Measurements from ENCODE around the gene LSG1.

LSG1 gene

DNA sequence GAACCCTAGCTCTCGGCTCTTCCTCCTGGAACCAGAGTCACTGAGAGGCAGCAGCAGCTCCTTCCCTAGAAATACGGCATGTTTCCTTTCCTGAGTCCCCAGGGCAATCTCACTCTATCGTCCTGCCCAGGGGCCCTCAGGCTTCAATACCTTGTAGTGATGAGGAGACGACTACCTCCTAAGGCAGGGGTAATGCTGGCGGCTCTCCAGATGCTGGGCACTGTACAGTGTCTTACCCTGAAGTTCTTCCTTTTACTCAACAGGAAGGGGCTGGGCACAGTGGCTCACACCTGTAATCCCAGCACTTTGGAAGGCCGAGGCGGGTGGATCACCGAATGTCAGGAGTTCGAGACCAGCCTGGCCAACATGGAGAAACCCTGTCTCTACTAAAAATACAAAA, 52.2 kb downstream of the LSG1 start:
- no peak overlapping the region for H3K4me3 ChIP-seq (ENCODE audit: low read length)
- no peaks in the 10 kb centered on the region for H3K9me3 ChIP-seq (ENCODE audit: control insufficient read depth, low read length)
- H3K27me3 ChIP-seq (ENCODE audit: control insufficient read depth, insufficient read depth, low read length), result no peaks in the 10 kb centered on the region
- no peaks in the 10 kb centered on the region for H3K36me3 ChIP-seq (ENCODE audit: control insufficient read depth, insufficient read depth, low read length)
- no peaks in the 10 kb centered on the region for H3K4me1 ChIP-seq (ENCODE audit: control insufficient read depth, insufficient read depth, low read length)
- no peak overlapping the region for H3K9ac ChIP-seq (ENCODE audit: low read length)

GRCh38 chr3:194618858-194619608, 53.0 kb downstream of the LSG1 start:
- H3K9me3 ChIP-seq (ENCODE audit: control insufficient read depth, low read length), result no peaks in the 10 kb centered on the region
- no peaks in the 10 kb centered on the region for H3K36me3 ChIP-seq (ENCODE audit: control insufficient read depth, insufficient read depth, low read length)
- H3K27me3 ChIP-seq (ENCODE audit: control insufficient read depth, insufficient read depth, low read length), result no peaks in the 10 kb centered on the region
- H3K4me3 ChIP-seq (ENCODE audit: low read length), result no peak overlapping the region
- H3K9ac ChIP-seq (ENCODE audit: low read length), result no peak overlapping the region
- H3K4me1 ChIP-seq (ENCODE audit: control insufficient read depth, insufficient read depth, low read length), result no peaks in the 10 kb centered on the region

GRCh38 chr3:194617827-194618226, 54.2 kb downstream of the LSG1 start:
- Histone ChIP-seq H3K36me3 (ENCODE audit: control insufficient read depth, insufficient read depth, low read length) (no peaks in the 10 kb centered on the region), H3K4me1 (ENCODE audit: control insufficient read depth, insufficient read depth, low read length) (no peaks in the 10 kb centered on the region), H3K27me3 (ENCODE audit: control insufficient read depth, insufficient read depth, low read length) (no peaks in the 10 kb centered on the region), H3K9me3 (ENCODE audit: control insufficient read depth, low read length) (no peaks in the 10 kb centered on the region), H3K9ac (ENCODE audit: low read length) (no peak overlapping the region), H3K4me3 (ENCODE audit: low read length) (no peak overlapping the region)

GRCh38 chr3:194617143-194617671, 54.8 kb downstream of the LSG1 start:
- no peak overlapping the region for H3K4me3 ChIP-seq (ENCODE audit: low read length)
- H3K36me3 ChIP-seq (ENCODE audit: control insufficient read depth, insufficient read depth, low read length), result no peaks in the 10 kb centered on the region
- no peaks in the 10 kb centered on the region for H3K9me3 ChIP-seq (ENCODE audit: control insufficient read depth, low read length)
- H3K27me3 ChIP-seq (ENCODE audit: control insufficient read depth, insufficient read depth, low read length), result no peaks in the 10 kb centered on the region
- H3K9ac ChIP-seq (ENCODE audit: low read length), result no peak overlapping the region
- H3K4me1 ChIP-seq (ENCODE audit: control insufficient read depth, insufficient read depth, low read length), result no peaks in the 10 kb centered on the region

DNA sequence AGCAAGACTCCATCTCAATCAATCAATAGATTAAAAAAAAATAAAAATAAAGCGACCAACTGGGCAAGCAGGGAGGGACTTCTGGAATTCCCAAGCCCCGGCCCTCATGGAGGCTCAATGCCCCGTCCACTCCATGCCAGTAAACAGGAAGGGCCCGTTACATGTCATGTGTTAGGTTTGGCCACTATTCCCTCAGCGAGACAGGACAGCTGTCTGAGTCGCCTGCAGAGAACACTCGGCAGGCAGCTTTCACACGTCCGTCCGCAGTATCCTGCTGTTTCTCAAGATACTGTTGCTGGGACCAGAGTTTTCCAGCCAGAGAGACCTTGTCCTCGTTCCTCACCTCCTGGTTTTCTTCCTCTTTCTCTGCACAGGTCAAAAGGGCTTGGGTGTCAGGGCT, 56.8 kb downstream of the LSG1 start:
- Histone ChIP-seq H3K27me3 (ENCODE audit: control insufficient read depth, insufficient read depth, low read length) (no peaks in the 10 kb centered on the region), H3K9me3 (ENCODE audit: control insufficient read depth, low read length) (no peaks in the 10 kb centered on the region), H3K4me3 (ENCODE audit: low read length) (no peak overlapping the region), H3K36me3 (ENCODE audit: control insufficient read depth, insufficient read depth, low read length) (no peaks in the 10 kb centered on the region), H3K4me1 (ENCODE audit: control insufficient read depth, insufficient read depth, low read length) (no peaks in the 10 kb centered on the region), H3K9ac (ENCODE audit: low read length) (no peak overlapping the region)

DNA sequence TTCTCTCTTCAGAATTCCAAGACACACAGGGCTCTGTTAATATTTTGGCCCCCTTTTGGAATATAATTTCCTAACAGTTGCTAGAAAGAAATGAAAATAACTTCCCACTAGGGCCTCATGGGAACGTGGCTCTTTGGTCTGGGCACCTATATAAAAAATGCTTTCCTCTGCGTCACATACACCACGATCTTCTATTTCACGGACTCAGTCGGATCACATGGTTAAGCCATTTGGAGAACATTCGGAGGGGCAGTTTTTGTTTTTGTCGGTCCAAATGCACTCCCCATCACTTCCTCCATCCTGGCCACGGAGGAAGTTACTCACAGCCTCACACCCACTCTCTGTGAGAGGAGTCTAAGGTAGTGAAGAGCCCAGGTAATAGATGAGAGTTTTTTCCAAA, 59.8 kb downstream of the LSG1 start:
- no peaks in the 10 kb centered on the region for H3K4me1 ChIP-seq (ENCODE audit: control insufficient read depth, insufficient read depth, low read length)

GRCh38 chr3:194610689-194611088, 61.3 kb downstream of the LSG1 start:
- Histone ChIP-seq H3K9ac (ENCODE audit: low read length) (no peak overlapping the region), H3K36me3 (ENCODE audit: control insufficient read depth, insufficient read depth, low read length) (no peaks in the 10 kb centered on the region), H3K9me3 (ENCODE audit: control insufficient read depth, low read length) (no peaks in the 10 kb centered on the region), H3K4me1 (ENCODE audit: control insufficient read depth, insufficient read depth, low read length) (no peaks in the 10 kb centered on the region), H3K4me3 (ENCODE audit: low read length) (no peak overlapping the region), H3K27me3 (ENCODE audit: control insufficient read depth, insufficient read depth, low read length) (no peaks in the 10 kb centered on the region)

More for the DNA sequence above, 59.8 kb downstream of the LSG1 start:
- H3K9me3 ChIP-seq (ENCODE audit: control insufficient read depth, low read length), result no peaks in the 10 kb centered on the region
- H3K27me3 ChIP-seq (ENCODE audit: control insufficient read depth, insufficient read depth, low read length), result no peaks in the 10 kb centered on the region
- H3K36me3 ChIP-seq (ENCODE audit: control insufficient read depth, insufficient read depth, low read length), result no peaks in the 10 kb centered on the region
- H3K4me3 ChIP-seq (ENCODE audit: low read length), result no peak overlapping the region
- no peak overlapping the region for H3K9ac ChIP-seq (ENCODE audit: low read length)

GRCh38 chr3:194609601-194610000, 62.4 kb downstream of the LSG1 start:
- Histone ChIP-seq H3K27me3 (ENCODE audit: control insufficient read depth, insufficient read depth, low read length) (no peaks in the 10 kb centered on the region), H3K4me3 (ENCODE audit: low read length) (no peak overlapping the region), H3K4me1 (ENCODE audit: control insufficient read depth, insufficient read depth, low read length) (no peaks in the 10 kb centered on the region), H3K9ac (ENCODE audit: low read length) (no peak overlapping the region), H3K9me3 (ENCODE audit: control insufficient read depth, low read length) (no peaks in the 10 kb centered on the region), H3K36me3 (ENCODE audit: control insufficient read depth, insufficient read depth, low read length) (no peaks in the 10 kb centered on the region)

DNA sequence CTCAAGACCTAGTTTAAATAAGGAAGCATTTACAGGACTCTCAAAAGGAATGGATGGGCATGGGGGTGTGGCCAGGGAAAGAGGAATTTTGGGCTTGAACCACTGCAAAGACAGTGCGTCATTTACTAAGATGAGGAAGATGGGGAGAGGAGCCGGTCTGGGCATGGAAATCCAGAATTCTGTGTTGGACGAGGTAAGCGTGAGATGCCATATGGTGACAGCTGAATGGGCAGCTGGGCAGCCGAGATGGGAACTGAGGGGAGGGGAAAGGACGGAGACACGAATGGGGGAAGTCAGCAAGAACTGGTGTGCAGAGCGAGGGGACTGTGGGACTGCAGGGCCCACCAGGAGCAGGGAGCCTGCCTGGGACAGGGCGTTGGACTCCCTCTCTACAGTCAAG, 63.0 kb downstream of the LSG1 start:
- no peaks in the 10 kb centered on the region for H3K9me3 ChIP-seq (ENCODE audit: control insufficient read depth, low read length)
- no peak overlapping the region for H3K9ac ChIP-seq (ENCODE audit: low read length)
- no peak overlapping the region for H3K4me3 ChIP-seq (ENCODE audit: low read length)
- H3K4me1 ChIP-seq (ENCODE audit: control insufficient read depth, insufficient read depth, low read length), result no peaks in the 10 kb centered on the region
- H3K27me3 ChIP-seq (ENCODE audit: control insufficient read depth, insufficient read depth, low read length), result no peaks in the 10 kb centered on the region
- H3K36me3 ChIP-seq (ENCODE audit: control insufficient read depth, insufficient read depth, low read length), result no peaks in the 10 kb centered on the region

GRCh38 chr3:194607592-194608389, 64.2 kb downstream of the LSG1 start:
- Histone ChIP-seq H3K27me3 (ENCODE audit: control insufficient read depth, insufficient read depth, low read length) (no peaks in the 10 kb centered on the region), H3K9me3 (ENCODE audit: control insufficient read depth, low read length) (no peaks in the 10 kb centered on the region), H3K4me3 (ENCODE audit: low read length) (no peak overlapping the region), H3K36me3 (ENCODE audit: control insufficient read depth, insufficient read depth, low read length) (no peaks in the 10 kb centered on the region), H3K9ac (ENCODE audit: low read length) (no peak overlapping the region), H3K4me1 (ENCODE audit: control insufficient read depth, insufficient read depth, low read length) (no peaks in the 10 kb centered on the region)

GRCh38 chr3:194606941-194607340, 65.0 kb downstream of the LSG1 start:
- no peaks in the 10 kb centered on the region for H3K36me3 ChIP-seq (ENCODE audit: control insufficient read depth, insufficient read depth, low read length)
- no peaks in the 10 kb centered on the region for H3K4me1 ChIP-seq (ENCODE audit: control insufficient read depth, insufficient read depth, low read length)
- no peaks in the 10 kb centered on the region for H3K9me3 ChIP-seq (ENCODE audit: control insufficient read depth, low read length)
- no peak overlapping the region for H3K4me3 ChIP-seq (ENCODE audit: low read length)
- no peaks in the 10 kb centered on the region for H3K27me3 ChIP-seq (ENCODE audit: control insufficient read depth, insufficient read depth, low read length)
- H3K9ac ChIP-seq (ENCODE audit: low read length), result no peak overlapping the region

- Histone ChIP-seq H3K36me3 (ENCODE audit: control insufficient read depth, insufficient read depth, low read length) (no peaks in the 10 kb centered on the region), H3K27me3 (ENCODE audit: control insufficient read depth, insufficient read depth, low read length) (no peaks in the 10 kb centered on the region), H3K4me3 (ENCODE audit: low read length) (no peak overlapping the region), H3K9me3 (ENCODE audit: control insufficient read depth, low read length) (no peaks in the 10 kb centered on the region), H3K9ac (ENCODE audit: low read length) (no peak overlapping the region), H3K4me1 (ENCODE audit: control insufficient read depth, insufficient read depth, low read length) (no peaks in the 10 kb centered on the region)
Observed at GRCh38 chr3:194606163-194606562, 65.8 kb downstream of the LSG1 start.

All from mucosa of stomach (tissue), 1 donor.